GM18861 (cell line): ENCODE data around the gene IL12RB2.
A peak's percentile ranks its signal among the peaks of the same experiment; 100 is the strongest.

ENCODE experiments used
- ATAC-seq: cut with Tn5 transposase; IDR thresholded peaks from one replicate; pipeline ENCODE4 v1.9.1; 2021; ENCODE audit not compliant: unreplicated experiment

IL12RB2 gene

GRCh38 chr1:67347688-67348472, 40.2 kb downstream of the IL12RB2 start:
- ATAC-seq: peak; percentile 36

- ATAC-seq: no peak
Observed at GRCh38 chr1:67348586-67349252, 41.0 kb downstream of the IL12RB2 start.

- ATAC-seq: peak; percentile 66
Observed at GRCh38 chr1:67350783-67351182, 43.1 kb downstream of the IL12RB2 start.

GRCh38 chr1:67352211-67352610, 44.5 kb downstream of the IL12RB2 start:
- no peak for ATAC-seq

- no peak for ATAC-seq
Observed at GRCh38 chr1:67355745-67356424, 48.2 kb downstream of the IL12RB2 start.

- no peak for ATAC-seq
Observed at GRCh38 chr1:67359592-67359991, 51.9 kb downstream of the IL12RB2 start.

- ATAC-seq: no peak
Observed at GRCh38 chr1:67361641-67362040, 54.0 kb downstream of the IL12RB2 start.

- ATAC-seq: no peak
Observed at GRCh38 chr1:67367370-67368045, 59.8 kb downstream of the IL12RB2 start.

- no peak for ATAC-seq
Observed at GRCh38 chr1:67368046-67368514, 60.4 kb downstream of the IL12RB2 start.

GRCh38 chr1:67371043-67371442, 63.4 kb downstream of the IL12RB2 start:
- ATAC-seq: no peak

GRCh38 chr1:67371681-67372080, 64.0 kb downstream of the IL12RB2 start:
- no peak for ATAC-seq

GRCh38 chr1:67372136-67372535, 64.5 kb downstream of the IL12RB2 start:
- ATAC-seq: no peak

GRCh38 chr1:67372898-67373297, 65.2 kb downstream of the IL12RB2 start:
- no peak for ATAC-seq

GRCh38 chr1:67376381-67376780, 68.7 kb downstream of the IL12RB2 start:
- no peak for ATAC-seq

- no peak for ATAC-seq
Observed at GRCh38 chr1:67377253-67377652, 69.6 kb downstream of the IL12RB2 start.

GRCh38 chr1:67381154-67381553, 73.5 kb downstream of the IL12RB2 start:
- no peak for ATAC-seq

- no peak for ATAC-seq
Observed at GRCh38 chr1:67382292-67382691, 74.6 kb downstream of the IL12RB2 start.

GRCh38 chr1:67383999-67384638, 76.4 kb downstream of the IL12RB2 start:
- no peak for ATAC-seq

- no peak for ATAC-seq
Observed at GRCh38 chr1:67390041-67390887, 82.6 kb downstream of the IL12RB2 start.

- ATAC-seq: no peak
Observed at GRCh38 chr1:67393240-67393639, 85.6 kb downstream of the IL12RB2 start.
